OCI-LY7 (cell line): ENCODE measurements around the gene RAB8A. TPM values are rescaled to one million over a fixed set of nuclear protein-coding genes. Genes with fewer than 3 reads are reported as not detected.

Source experiments
- BruUV-seq: library from RNA; stranded (reverse); fragments of 400-500 nt; replicated peaks from 2 replicates; lab custom pipeline; 2021; lab: Mats Ljungman, UMichigan
- CTCF ChIA-PET: fragments of 300-600 bp; sonication (Branson Sonifier 250); formaldehyde crosslinking; loops from one replicate; lab custom pipeline; 2022; ENCODE audit warnings: antibody characterized with exemption; ENCODE audit not compliant: unreplicated experiment; lab: Charles Lee
- POLR2A ChIA-PET: fragments of 300-600 bp; sonication (Branson Sonifier 250); formaldehyde crosslinking; loops from one replicate; lab custom pipeline; 2022; ENCODE audit warnings: antibody characterized with exemption; lab: Charles Lee
- DNase-seq: peaks from one replicate; pipeline ENCODE4 v3.0.0-alpha.2; 2015; ENCODE audit warnings: low spot score
- H2AFZ ChIP-seq: fragments of 200-600 bp; sonication (generic), shearing (Covaris generic); 2 replicates; pipeline ENCODE4 v1.6.1; 2014; ENCODE audit warnings: mild to moderate bottlenecking, antibody characterized with exemption, low read length, moderate library complexity
- H3K27ac ChIP-seq: fragments of 200-600 bp; sonication (generic); 2 replicates; pipeline ENCODE4 v1.5.1; 2014; ENCODE audit warnings: mixed run types, low read depth, mild to moderate bottlenecking, moderate library complexity, low read length, inconsistent platforms; ENCODE audit not compliant: poor library complexity, severe bottlenecking
- H3K36me3 ChIP-seq: fragments of 200-600 bp; sonication (generic); 2 replicates; pipeline ENCODE4 v1.6.1; 2014; ENCODE audit warnings: mild to moderate bottlenecking, antibody characterized with exemption, low read length, moderate library complexity, mixed read lengths; ENCODE audit not compliant: insufficient read depth
- H3K4me1 ChIP-seq: fragments of 200-600 bp; sonication (generic); 2 replicates; pipeline ENCODE4 v1.5.1; 2014; ENCODE audit warnings: mild to moderate bottlenecking, low read length; ENCODE audit not compliant: insufficient read depth, poor library complexity, severe bottlenecking
- H3K4me2 ChIP-seq: fragments of 200-600 bp; sonication (generic); 2 replicates; pipeline ENCODE4 v1.6.1; 2014; ENCODE audit warnings: mild to moderate bottlenecking, low read length
- H3K4me3 ChIP-seq: fragments of 200-600 bp; sonication (generic); 2 replicates; pipeline ENCODE4 v1.5.1; 2014; ENCODE audit warnings: mild to moderate bottlenecking, low read depth, low read length; ENCODE audit not compliant: poor library complexity, severe bottlenecking
- H3K79me2 ChIP-seq: fragments of 200-600 bp; sonication (generic); 2 replicates; pipeline ENCODE4 v1.6.1; 2016; ENCODE audit warnings: low read depth, mild to moderate bottlenecking, low read length, moderate library complexity, mixed read lengths; ENCODE audit not compliant: insufficient read depth
- H3K9me2 ChIP-seq: fragments of 200-600 bp; sonication (generic); 2 replicates; pipeline ENCODE4 v1.6.1; 2016; ENCODE audit warnings: mild to moderate bottlenecking, low read length, mixed read lengths; ENCODE audit not compliant: insufficient read depth
- H3K9me3 ChIP-seq: fragments of 200-600 bp; sonication (generic); 2 replicates; pipeline ENCODE4 v1.6.1; 2014; ENCODE audit warnings: mild to moderate bottlenecking, mixed run types, low read length, mixed read lengths
- H4K20me1 ChIP-seq: fragments of 200-600 bp; sonication (generic); 2 replicates; pipeline ENCODE4 v1.6.1; 2014; ENCODE audit warnings: mild to moderate bottlenecking, antibody characterized with exemption, low read length, moderate library complexity, mixed read lengths; ENCODE audit not compliant: insufficient read depth
- EZH2phosphoT487 ChIP-seq: fragments of 200-600 bp; sonication (generic); IDR thresholded peaks from 2 replicates; pipeline ENCODE4 v1.6.1; 2018; ENCODE audit warnings: low read depth, borderline replicate concordance, mild to moderate bottlenecking, mixed run types, antibody characterized with exemption, low read length, moderate library complexity, mixed read lengths
- intact Hi-C: fragments of 100-400 bp; cut with micrococcal nuclease; formaldehyde crosslinking; loops from one replicate; pipeline ENCODE4 v1.10.0; 2022; ENCODE audit not compliant: unreplicated experiment
- total RNA-seq, 2 experiments: library from RNA; depleted of rRNA in 1 of 2; stranded (reverse); fragments of >200 nt in 1 of 2; shearing (Covaris generic) in 1 of 2; gene quantifications; 2 replicates each; pipeline ENCODE4 v1.2.3, GENCODE V29; 2014 to 2022
- TF ChIP-seq, protein P1 (sequence below): fragments of 200-600 bp; sonication (generic); conservative IDR thresholded peaks from 2 replicates; pipeline ENCODE4 v1.5.1; 2014; ENCODE audit warnings: mild to moderate bottlenecking, antibody characterized with exemption, low read length, moderate library complexity, mixed read lengths

The RAB8A gene
- total RNA-seq, 2 experiments from 2014 or later, result 64.9 to 124 TPM

DNA sequence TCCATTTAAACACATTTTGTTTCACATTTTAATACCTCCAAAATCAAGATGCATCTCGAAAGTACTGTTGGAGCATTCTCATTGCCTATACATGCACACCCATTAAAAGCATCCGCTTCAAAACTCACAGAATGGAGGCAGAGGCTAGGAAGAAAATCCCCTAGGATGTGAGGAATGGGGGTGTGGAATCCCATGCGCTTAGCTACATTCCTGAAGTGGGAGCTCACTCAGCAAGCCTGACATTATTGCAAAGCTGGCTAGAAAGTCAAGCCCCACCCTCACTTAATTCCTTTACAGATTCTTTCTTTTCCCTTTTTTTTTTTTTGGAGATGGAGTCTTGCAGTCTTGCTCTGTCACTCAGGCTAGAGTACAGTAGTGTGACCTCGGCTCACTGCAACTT is 68.9 kb downstream of the RAB8A start:
- no peak overlapping the region for H3K27ac ChIP-seq
- H3K4me1 ChIP-seq, result peaks cover 38% of the 10 kb centered on the region
- H3K9me2 ChIP-seq, result no peaks in the 10 kb centered on the region
- intact Hi-C loops, result no loop called here
- ChIA-PET CTCF (no interaction called here), POLR2A (interaction anchor here (0.7 to 1.2 kb wide), 5 partner anchors 60 to 892 kb away, joined by 3 to 4 read pairs (median 3); no protein-coding TSS in a partner anchor)
- DNase-seq, result no peak
- peaks cover 3% of the 10 kb centered on the region; the same call in 1 of the 2 replicates for H3K79me2 ChIP-seq
- H3K4me3 ChIP-seq, result no peak overlapping the region
- TF ChIP-seq EZH2phosphoT487, result no peak
- TF ChIP-seq, protein P1, sequence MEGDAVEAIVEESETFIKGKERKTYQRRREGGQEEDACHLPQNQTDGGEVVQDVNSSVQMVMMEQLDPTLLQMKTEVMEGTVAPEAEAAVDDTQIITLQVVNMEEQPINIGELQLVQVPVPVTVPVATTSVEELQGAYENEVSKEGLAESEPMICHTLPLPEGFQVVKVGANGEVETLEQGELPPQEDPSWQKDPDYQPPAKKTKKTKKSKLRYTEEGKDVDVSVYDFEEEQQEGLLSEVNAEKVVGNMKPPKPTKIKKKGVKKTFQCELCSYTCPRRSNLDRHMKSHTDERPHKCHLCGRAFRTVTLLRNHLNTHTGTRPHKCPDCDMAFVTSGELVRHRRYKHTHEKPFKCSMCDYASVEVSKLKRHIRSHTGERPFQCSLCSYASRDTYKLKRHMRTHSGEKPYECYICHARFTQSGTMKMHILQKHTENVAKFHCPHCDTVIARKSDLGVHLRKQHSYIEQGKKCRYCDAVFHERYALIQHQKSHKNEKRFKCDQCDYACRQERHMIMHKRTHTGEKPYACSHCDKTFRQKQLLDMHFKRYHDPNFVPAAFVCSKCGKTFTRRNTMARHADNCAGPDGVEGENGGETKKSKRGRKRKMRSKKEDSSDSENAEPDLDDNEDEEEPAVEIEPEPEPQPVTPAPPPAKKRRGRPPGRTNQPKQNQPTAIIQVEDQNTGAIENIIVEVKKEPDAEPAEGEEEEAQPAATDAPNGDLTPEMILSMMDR, result no peak
- H3K4me2 ChIP-seq, result no peak overlapping the region
- peaks cover 6% of the 10 kb centered on the region for H3K9me3 ChIP-seq
- no peaks in the 10 kb centered on the region for H4K20me1 ChIP-seq
- BruUV-seq, result no TSS peak
- H2AFZ ChIP-seq, result peak overlapping the region; percentile 56; the same call in 1 of the 2 replicates
- H3K36me3 ChIP-seq, result no peaks in the 10 kb centered on the region

Other genes starting within 250 kb of the RAB8A start
- not detected in 2 replicates for gene CYP4F2, start 213.8 kb upstream of the RAB8A start, total RNA-seq (2014; rRNA removed; shearing (Covaris generic))
- not detected in 2 replicates for gene CYP4F2, start 213.8 kb upstream of the RAB8A start, total RNA-seq (2022)
- 0.18 and 0.22 TPM in 2 replicates for gene CYP4F11, start 177.4 kb upstream of the RAB8A start, total RNA-seq (2014; rRNA removed; shearing (Covaris generic))
- 0.25 TPM in 1 of 2 replicates, not detected in the other for gene CYP4F11, start 177.4 kb upstream of the RAB8A start, total RNA-seq (2022)
- not detected in 2 replicates for gene OR10H4, start 162.9 kb upstream of the RAB8A start, total RNA-seq (2014; rRNA removed; shearing (Covaris generic))
- not detected in 2 replicates for gene OR10H4, start 162.9 kb upstream of the RAB8A start, total RNA-seq (2022)
- gene TPM4, start 35.4 kb upstream of the RAB8A start, total RNA-seq (2014; rRNA removed; shearing (Covaris generic)), result 111 and 134 TPM in 2 replicates
- 98.1 and 108 TPM in 2 replicates for gene TPM4, start 35.4 kb upstream of the RAB8A start, total RNA-seq (2022)
- gene HSH2D, start 31.8 kb downstream of the RAB8A start, total RNA-seq (2014; rRNA removed; shearing (Covaris generic)), result 52.4 and 57.6 TPM in 2 replicates
- gene HSH2D, start 31.8 kb downstream of the RAB8A start, total RNA-seq (2022), result 70.4 and 79.0 TPM in 2 replicates
- 5.4 TPM in 1 of 2 replicates, not detected in the other for gene CIB3, start 61.6 kb downstream of the RAB8A start, total RNA-seq (2014; rRNA removed; shearing (Covaris generic))
- not detected in 2 replicates for gene CIB3, start 61.6 kb downstream of the RAB8A start, total RNA-seq (2022)
- gene FAM32A, start 73.5 kb downstream of the RAB8A start, total RNA-seq (2014; rRNA removed; shearing (Covaris generic)), result 71.0 and 104 TPM in 2 replicates
- 64.5 and 65.7 TPM in 2 replicates for gene FAM32A, start 73.5 kb downstream of the RAB8A start, total RNA-seq (2022)
- 68.4 and 92.9 TPM in 2 replicates for gene AP1M1, start 86.0 kb downstream of the RAB8A start, total RNA-seq (2014; rRNA removed; shearing (Covaris generic))
- gene AP1M1, start 86.0 kb downstream of the RAB8A start, total RNA-seq (2022), result 94.6 and 104 TPM in 2 replicates
- 4.5 and 8.6 TPM in 2 replicates for gene KLF2, start 212.9 kb downstream of the RAB8A start, total RNA-seq (2014; rRNA removed; shearing (Covaris generic))
- 6.2 and 8.2 TPM in 2 replicates for gene KLF2, start 212.9 kb downstream of the RAB8A start, total RNA-seq (2022)